Fibroblast of the conjunctiva (primary cell): ENCODE measurements around the gene INTU.
"Not testable (repeated sequence)": the region's sequence is repeated elsewhere in the genome, so short reads cannot be mapped to it uniquely, and the experiment has no call there.

ENCODE experiments used
- DNase-seq: peaks from one replicate; pipeline ENCODE4 v3.0.0-alpha.2; 2010; ENCODE audit warnings: low read depth

INTU gene

GRCh38 chr4:127643791-127644190, 11.0 kb downstream of the INTU start:
- DNase-seq = no peak

- no peak for DNase-seq
Observed at GRCh38 chr4:127648061-127648460, 15.3 kb downstream of the INTU start.

DNA sequence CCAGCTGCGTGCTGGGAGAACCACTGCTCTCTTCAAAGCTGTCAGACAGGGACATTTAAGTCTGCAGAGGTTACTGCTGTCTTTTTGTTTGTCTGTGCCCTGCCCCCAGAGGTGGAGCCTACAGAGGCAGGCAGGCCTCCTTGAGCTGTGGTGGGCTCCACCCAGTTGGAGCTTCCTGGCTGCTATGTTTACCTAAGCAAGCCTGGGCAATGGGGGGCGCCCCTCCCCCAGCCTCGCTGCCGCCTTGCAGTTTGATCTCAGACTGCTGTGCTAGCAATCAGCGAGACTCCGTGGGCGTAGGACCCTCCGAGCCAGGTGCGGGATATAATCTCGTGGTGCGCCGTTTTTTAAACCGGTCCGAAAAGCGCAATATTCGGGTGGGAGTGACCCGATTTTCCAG, 22.8 kb downstream of the INTU start:
- DNase-seq = not testable (repeated sequence)

DNA sequence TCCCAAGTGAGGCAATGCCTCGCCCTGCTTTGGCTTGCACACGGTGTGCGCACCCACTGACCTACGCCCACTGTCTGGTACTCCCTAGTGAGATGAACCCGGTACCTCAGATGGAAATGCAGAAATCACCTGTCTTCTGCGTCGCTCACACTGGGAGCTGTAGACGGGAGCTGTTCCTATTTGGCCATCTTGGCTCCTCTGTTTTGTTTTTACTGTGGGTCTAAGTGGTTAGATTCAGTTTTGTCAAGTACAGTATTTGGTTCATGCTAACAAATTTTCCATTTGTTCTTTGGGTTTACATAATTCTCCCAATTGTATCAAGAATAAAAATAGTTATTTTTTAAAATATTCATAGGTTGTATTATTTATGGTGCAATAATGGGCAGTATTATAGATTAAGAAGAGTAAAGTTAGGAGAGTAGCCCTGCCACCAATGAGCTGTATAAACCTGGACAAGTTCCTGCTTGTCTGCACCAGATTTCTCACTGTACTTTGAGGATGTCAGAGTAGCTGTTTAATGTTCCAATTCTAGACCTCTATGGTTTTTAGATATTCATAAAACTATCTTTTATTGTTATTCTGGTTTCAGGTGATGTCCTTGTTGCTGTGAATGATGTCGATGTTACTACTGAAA, 23.4 kb downstream of the INTU start:
- DNase-seq = no peak

DNA sequence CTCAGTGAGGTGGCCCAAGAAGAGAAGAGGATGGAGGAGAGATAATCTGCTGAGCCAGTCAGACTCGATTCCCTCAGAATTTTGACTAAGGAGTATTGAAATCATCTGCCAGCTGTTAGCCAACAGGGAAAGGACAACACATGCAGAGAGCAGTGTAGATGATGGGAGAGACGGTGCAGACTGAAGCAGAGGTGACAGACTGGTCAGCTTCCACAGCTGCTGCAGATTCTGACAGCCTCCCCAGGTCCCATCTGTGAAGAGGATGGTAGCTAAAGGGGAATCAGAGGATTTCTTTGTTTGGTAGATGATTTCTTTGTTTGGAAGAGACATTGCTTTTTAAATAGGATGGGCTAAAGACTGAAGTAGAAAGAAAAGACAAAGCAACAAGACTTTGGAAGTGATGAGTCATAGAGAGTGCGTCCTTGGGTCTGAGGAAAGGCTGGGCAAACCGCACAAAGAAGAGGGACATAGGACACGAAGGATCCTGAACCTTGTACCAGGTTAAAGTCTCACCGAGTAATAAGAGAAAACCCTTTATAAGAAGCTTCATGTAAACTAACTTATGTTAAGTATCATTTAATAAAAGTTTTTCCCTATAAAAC, 27.6 kb downstream of the INTU start:
- no peak for DNase-seq

GRCh38 chr4:127667116-127667515, 34.4 kb downstream of the INTU start:
- no peak for DNase-seq

DNA sequence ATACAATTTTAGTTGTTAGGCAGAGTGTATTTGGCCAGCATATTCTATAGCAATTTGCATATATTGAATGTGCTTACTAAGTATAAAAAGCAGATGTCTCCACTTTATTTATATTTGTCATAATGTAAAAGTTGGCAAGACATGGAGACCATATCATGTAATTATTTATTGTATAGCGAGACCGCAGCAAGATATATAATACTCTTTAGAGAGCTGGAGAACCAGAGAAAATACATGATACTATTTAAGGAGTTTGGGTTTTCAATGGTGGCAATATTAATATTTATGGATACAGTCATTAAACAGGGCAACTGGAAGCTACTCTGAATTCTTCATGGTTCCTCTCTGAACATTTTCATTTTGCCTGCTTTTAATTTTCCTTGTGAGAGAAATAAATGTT, 35.0 kb downstream of the INTU start:
- DNase-seq = no peak

- no peak for DNase-seq
Observed at GRCh38 chr4:127668770-127669169, 36.0 kb downstream of the INTU start.

GRCh38 chr4:127669691-127670090, 36.9 kb downstream of the INTU start:
- no peak for DNase-seq

- no peak for DNase-seq
Observed at GRCh38 chr4:127672111-127672510, 39.4 kb downstream of the INTU start.

DNA sequence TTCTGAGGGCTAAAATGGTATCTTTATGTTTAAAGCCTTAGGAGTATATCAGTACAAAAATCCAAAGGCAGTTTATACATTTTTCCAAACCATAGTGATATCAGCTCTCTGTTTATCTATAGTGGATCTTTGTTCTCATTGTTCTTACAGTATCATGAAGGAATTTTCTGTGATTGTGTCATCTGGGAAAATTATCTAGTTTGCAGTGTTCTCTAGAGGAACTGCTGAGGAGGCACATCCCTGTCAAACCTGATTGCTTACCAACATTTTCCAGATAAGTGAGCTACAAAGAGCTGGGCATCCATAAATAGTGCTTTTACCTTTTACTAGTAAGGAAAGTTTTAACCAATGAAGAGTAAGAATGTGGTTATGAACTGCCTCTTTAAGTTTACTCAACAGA, 52.5 kb downstream of the INTU start:
- DNase-seq = no peak

- DNase-seq = no peak
Observed at GRCh38 chr4:127686658-127687057, 53.9 kb downstream of the INTU start.

DNA sequence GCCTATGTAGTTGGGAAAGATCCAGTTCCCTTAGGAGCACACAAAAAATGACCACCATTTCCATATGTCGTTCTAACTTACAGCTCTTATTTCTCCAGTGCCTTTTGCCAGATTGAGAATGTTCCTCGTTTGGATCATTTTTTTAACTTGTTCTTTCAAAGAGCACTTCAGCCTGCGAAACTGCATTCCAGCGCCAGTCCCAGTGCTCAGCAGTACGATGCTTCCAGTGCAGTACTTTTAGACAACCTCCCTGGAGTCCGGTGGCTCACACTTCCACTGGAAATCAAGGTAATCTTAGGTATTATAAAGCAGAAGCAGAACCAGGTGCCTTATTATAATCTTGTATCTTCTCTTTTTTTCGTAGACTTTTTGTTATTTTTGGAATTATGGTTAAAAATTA, 54.8 kb downstream of the INTU start:
- no peak for DNase-seq

GRCh38 chr4:127698789-127699200, 66.0 kb downstream of the INTU start:
- DNase-seq = peak; percentile 32

DNA sequence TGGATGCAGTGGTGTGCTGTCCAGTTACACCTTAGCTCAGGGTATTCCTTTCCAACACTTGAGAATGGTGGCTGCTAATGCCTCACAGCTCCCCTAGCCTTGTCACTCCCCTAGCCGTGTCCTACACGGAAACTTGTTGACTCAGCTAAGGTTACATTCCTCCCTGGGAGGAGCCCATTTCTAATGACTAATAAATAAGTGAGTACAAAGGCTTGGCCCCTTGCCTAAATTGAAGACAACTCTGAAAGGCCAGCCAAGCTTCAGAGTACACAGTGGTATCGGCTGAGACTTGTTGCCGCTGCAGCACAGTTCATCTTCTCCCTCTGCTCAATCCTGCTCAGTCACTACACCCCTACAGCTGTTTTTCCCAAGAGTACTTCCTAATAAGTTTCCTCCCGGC, 76.2 kb downstream of the INTU start:
- DNase-seq = peak; percentile 37

- DNase-seq = no peak
Observed at GRCh38 chr4:127709456-127709855, 76.7 kb downstream of the INTU start.

DNA sequence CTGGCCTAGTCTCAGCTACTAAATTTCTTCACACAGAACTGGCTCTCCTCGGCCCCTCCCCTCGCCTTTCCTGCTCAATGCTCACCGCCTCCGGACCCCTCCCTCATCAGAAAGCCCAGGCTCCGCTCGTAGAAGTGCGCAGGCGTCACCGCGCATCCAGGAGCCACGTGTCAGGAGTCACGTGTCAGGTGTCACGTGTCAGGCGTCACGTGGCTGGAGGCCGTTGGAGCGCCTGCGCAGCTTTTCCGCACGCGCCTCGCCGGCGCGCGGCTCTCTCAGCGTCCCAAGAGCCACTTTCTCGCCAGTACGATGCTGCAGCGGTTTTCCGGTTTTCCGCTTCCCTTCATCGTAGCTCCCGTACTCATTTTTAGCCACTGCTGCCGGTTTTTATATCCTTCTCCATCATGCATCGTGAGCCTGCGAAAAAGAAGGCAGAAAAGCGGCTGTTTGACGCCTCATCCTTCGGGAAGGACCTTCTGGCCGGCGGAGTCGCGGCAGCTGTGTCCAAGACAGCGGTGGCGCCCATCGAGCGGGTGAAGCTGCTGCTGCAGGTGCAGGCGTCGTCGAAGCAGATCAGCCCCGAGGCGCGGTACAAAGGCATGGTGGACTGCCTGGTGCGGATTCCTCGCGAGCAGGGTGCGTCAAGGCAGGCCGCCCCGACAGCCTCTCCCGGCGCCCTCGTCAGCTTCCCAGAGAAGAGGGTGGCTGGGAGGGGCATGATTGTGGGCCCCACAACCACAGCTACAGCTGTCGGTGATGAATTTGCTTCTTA, 97.6 kb downstream of the INTU start, which contains the start of gene SLC25A31:
Gene SLC25A31, plus strand, starts transcription at position 259 of the 772 bp plus-strand sequence. Its CDS starts 146 bp downstream, at position 405.
- no peak for DNase-seq

DNA sequence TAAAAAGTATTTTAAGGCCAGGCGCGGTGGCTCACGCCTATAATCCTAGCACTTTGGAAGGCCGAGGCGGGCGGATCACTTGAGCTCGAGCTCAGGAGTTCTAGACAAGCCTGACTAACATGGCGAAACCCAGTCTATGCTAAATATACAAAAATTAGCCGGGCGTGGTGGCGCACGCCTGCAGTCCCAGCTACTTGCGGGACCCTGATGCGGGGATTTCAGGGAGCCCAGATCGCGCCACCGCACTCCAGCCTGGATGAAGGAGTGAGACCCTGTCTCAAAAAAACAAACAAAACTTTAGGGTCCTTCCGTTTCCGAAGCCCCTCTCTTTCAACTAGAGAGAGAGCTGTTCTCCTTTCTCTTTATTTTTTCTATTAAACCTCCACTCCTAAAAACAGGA, 98.6 kb downstream of the INTU start:
- no peak for DNase-seq

DNA sequence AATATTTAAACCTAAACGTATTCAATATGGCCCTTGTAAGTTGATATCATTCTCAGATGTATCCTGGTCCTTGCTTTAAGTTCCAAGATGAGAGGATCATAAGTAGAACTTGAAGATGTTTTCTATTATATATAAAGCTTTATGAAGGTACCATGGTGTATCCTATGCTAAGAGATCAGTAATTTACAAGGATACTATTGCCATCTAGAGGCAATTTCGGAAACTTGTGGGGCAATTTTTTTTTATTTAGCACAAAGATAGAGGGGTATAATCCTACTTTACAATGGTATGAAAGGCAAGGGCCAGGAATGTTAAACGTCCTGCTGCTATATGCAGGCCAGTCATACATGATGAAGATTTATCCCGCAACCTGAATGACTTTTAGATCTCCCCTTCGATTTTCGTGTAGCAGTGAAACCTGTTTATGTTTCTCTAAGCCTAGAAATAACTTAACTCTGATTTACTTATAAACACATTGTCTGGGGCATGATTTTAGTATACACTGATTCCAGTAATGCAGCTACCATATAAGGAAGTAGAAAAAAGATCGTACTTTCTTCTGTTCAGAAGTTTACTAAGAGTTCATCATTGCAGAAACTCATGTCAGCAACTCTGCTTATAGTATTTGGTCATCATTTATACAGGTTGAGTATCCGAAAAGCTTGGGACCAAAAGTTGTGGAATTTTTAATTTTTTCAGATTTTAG, 100.0 kb downstream of the INTU start:
- peak; percentile 14 for DNase-seq

- no peak for DNase-seq
Observed at GRCh38 chr4:127734976-127735375, 102.2 kb downstream of the INTU start.

GRCh38 chr4:127737295-127737694, 104.5 kb downstream of the INTU start:
- no peak for DNase-seq

DNA sequence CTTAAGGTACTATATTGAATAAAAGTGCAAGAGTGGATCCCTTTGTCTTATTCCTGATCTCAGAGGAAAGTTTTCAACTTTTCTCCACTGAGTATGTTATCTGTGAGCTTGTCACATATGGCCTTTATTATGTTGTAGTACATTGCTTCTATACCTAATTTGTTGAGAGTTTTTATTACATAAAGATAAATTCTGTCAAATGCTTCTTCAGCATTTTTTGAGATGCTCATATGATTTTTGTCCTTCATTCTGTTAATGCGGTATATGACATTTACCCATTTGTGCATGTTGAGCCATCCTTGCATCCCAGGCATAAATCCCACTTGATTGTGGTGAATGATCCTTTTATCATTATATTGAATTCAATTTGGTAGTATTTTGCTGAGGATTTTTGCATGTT, 108.5 kb downstream of the INTU start:
- DNase-seq = no peak

DNA sequence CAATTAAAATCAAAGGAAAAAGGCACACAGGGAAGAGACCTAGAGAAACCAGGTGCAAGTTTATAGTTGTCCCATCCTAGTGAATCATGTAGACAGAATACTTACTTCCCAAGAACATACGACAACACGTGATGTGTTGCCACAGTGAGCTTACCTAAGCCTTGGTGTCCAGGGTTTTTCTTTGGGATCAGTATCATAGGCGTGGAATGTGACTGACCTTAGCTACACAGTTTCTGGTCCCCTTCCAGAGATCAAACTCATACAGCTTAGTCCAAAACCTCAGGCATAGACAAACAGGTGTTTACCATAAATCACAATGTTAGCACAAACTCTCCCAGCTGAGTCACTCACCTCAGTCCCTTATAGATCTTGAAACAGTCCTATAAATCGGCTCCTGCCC, 115.1 kb downstream of the INTU start:
- no peak for DNase-seq
